TTC549 (cell line): ENCODE data around the gene B3GNT3.

ENCODE experiments used
- FAIRE-seq: peaks from 2 replicates; lab custom pipeline; 2012; peaks lifted over from hg19 to GRCh38; lab: Jason Lieb, UNC

Gene B3GNT3

DNA sequence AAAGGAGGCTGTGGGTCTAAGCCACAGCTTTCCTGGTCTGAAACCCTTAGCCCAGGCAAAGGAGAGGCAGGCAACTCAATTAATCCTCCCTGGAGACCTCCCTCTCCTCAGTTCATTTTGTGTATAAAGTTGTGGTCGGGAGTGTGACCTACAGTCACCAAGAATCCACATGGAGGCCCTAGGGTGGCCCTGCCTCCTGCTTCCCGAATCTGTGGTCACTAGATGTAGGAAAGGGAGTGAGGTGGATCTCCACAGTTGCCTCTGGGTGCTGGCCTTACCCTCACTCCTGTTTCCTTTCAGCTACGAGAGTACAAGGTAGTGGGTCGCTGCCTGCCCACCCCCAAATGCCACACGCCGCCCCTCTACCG is 66.0 kb downstream of the B3GNT3 start:
- no peak for FAIRE-seq

DNA sequence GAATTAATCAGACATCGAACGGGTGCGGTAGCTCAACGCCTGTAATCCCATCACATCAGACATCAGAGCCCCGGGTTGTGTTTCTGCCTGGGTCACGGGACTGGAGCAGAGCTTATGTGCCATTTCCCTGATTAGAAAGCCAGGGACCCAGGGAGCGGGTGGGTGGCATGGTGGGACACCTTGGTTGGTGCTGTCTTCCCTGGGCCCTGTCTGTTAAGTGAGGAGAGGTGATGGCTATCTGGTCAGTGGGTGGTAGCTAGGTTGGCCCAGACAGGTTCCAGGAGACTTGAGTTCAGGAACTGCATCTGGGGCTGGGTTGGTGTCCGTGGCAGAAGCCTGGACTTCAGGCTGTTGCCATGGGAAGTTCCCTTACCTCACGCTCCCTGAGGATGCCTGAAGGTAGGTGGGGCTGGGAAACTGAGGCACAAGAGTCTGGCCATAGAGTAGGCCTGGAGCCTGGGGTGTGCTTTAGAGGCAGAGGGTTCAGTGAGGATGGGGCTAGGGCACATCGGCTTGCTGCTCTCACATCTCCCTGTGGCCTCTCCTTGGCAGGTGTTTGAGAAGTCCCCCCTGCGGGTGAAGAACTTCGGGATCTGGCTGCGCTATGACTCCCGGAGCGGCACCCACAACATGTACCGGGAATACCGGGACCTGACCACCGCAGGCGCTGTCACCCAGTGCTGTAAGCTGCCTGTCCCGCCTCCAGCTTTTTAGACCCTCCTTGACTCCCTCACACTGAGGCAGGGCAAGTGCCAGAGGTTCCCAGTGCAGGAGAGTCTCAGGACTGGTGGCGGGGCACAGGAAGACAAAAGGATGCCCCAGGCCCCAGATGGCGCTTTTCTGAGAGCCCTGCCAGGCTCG is 66.8 kb downstream of the B3GNT3 start:
- FAIRE-seq: no peak

DNA sequence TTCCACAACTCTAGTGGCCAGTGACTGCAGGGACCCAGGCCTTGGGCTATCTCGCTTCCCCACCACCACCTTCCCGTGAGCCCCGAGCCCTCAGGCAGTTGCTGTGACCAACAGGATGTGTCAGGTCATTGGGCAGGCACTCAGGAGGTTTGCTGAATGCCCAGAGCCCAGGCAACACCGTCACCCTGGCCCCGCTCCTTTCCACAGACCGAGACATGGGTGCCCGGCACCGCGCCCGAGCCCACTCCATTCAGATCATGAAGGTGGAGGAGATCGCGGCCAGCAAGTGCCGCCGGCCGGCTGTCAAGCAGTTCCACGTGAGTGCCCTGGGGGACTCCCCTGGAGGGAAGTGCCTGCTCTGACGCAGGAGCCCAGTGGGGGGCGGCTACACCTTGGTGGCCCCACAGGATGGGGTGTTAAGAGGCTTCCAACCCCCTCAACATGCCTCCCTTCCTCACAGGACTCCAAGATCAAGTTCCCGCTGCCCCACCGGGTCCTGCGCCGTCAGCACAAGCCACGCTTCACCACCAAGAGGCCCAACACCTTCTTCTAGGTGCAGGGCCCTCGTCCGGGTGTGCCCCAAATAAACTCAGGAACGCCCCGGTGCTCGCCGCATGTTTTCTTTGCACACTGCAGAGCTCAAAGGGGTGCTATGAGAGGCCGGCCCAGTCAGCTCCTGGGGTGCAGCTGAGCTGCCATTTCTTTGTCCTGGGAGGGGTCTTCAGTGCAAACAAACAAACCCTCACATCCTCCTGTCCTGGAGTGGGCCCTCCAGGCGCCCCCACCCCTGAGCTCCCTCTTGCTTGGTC is 68.0 kb downstream of the B3GNT3 start:
- no peak for FAIRE-seq
